ENCODE data around the gene TCF12.

TCF12 gene

DNA sequence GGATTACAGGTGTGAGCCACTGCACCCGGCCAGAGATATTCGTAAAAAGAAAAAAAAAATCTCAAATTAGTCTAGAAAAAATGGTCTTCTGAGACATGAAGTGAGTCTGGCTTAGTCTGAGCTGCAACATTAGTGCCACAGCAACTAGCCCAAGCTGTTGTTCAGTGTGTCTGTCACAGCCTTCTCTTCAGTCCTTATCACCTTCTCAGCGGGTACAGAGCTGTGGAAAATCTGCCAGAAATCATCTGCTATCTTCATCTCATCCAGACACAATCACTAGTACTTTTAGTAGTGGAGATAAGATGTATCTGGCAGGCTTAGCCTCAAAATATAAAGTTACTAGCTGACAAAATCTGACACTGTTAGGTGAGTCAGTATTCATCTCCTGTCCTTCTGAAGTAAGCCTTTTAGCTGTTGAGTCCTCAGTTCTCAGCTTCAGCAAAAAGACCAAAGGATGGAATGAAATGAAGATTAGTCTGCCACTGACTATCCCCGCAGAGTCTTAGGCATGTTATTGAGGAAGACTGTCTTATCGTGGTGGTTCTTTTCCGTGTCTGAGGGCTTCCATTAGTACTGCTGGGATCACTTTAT is 337.4 kb downstream of the TCF12 start:
- TF ChIP-seq, protein P1, sequence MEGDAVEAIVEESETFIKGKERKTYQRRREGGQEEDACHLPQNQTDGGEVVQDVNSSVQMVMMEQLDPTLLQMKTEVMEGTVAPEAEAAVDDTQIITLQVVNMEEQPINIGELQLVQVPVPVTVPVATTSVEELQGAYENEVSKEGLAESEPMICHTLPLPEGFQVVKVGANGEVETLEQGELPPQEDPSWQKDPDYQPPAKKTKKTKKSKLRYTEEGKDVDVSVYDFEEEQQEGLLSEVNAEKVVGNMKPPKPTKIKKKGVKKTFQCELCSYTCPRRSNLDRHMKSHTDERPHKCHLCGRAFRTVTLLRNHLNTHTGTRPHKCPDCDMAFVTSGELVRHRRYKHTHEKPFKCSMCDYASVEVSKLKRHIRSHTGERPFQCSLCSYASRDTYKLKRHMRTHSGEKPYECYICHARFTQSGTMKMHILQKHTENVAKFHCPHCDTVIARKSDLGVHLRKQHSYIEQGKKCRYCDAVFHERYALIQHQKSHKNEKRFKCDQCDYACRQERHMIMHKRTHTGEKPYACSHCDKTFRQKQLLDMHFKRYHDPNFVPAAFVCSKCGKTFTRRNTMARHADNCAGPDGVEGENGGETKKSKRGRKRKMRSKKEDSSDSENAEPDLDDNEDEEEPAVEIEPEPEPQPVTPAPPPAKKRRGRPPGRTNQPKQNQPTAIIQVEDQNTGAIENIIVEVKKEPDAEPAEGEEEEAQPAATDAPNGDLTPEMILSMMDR (IDR thresholded peaks at IDR 0.05; ENCODE audit: control insufficient read depth, insufficient read depth, low read depth, low read length, missing control alignments) = no peak
- DNase-seq (ENCODE audit: low read depth) = no peak
- H3K4me3 ChIP-seq (ENCODE audit: control insufficient read depth, low read depth, low read length) = no peak overlapping the region

DNA sequence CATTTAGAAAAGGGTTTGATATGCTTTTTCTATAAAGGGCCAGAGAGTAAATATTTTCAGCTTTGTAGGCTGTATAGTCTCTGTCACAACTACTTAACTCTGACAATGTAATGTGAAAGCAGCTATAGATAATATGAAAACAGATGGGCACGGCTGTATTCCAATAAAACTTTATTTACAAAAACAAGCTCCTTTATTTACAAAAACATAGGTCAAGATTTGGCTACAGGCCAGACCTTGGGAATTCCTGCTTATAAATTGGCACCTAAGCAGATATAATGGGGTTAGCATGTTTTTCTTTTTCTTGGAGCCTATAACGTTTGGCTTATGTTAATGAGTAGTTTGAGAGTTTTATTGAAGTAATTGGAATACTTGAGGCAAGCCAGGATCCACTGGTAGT is 338.5 kb downstream of the TCF12 start:
- TF ChIP-seq, protein P1 (IDR thresholded peaks at IDR 0.05; ENCODE audit: control insufficient read depth, insufficient read depth, low read depth, low read length, missing control alignments) = no peak

DNA sequence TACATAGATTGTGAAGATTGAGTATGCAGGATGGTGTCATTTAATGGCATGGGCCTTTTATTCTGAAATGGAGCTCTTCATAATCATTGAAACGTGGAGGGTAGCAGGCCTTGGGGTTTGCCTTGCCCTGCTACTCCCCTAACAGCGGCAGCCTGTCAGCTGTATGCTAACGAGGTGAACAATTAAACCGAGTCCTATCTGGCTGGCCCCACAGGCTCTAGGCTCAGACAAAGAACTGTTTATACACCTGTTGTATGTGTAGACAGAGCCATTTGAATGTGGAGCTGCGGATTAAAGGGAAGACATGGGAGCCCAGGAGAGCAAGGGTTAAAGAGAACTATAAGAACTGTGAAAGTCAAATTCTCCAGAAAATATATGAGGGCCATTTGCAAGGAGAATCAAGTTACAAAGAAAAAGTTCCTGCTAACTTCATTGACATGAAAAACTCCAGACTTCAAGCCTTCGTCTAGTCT is 341.2 kb downstream of the TCF12 start:
- no peak overlapping the region for H3K4me3 ChIP-seq (ENCODE audit: control insufficient read depth, low read depth, low read length)
- no peak for DNase-seq (ENCODE audit: low read depth)

More for the DNA sequence above, 338.5 kb downstream of the TCF12 start:
- no peak for DNase-seq (ENCODE audit: low read depth)
- H3K4me3 ChIP-seq (ENCODE audit: control insufficient read depth, low read depth, low read length) = no peak overlapping the region

DNA sequence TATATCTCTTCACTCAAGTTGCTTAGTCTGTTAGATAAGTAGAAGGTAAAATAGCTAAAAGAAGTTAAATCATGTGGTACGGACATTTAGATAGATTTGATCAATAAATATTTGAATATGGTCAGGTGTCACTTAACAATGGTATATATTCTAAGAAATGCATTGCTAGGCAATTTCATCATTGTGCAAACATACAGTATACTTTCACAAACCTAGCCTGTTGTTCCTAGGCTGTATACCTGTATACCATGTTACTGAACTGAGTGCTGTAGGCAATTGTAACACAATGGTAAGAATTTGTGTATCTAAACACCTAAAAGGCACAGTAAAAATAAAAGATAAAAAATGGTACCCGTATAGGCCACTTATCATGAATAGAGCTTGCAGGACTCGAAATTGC is 345.1 kb downstream of the TCF12 start:
- DNase-seq (ENCODE audit: low read depth) = no peak
- no peak overlapping the region for H3K4me3 ChIP-seq (ENCODE audit: control insufficient read depth, low read depth, low read length)
- TF ChIP-seq, protein P1 (IDR thresholded peaks at IDR 0.05; ENCODE audit: control insufficient read depth, insufficient read depth, low read depth, low read length, missing control alignments) = no peak

More for the DNA sequence above, 341.2 kb downstream of the TCF12 start:
- TF ChIP-seq, protein P1 (IDR thresholded peaks at IDR 0.05; ENCODE audit: control insufficient read depth, insufficient read depth, low read depth, low read length, missing control alignments) = no peak

DNA sequence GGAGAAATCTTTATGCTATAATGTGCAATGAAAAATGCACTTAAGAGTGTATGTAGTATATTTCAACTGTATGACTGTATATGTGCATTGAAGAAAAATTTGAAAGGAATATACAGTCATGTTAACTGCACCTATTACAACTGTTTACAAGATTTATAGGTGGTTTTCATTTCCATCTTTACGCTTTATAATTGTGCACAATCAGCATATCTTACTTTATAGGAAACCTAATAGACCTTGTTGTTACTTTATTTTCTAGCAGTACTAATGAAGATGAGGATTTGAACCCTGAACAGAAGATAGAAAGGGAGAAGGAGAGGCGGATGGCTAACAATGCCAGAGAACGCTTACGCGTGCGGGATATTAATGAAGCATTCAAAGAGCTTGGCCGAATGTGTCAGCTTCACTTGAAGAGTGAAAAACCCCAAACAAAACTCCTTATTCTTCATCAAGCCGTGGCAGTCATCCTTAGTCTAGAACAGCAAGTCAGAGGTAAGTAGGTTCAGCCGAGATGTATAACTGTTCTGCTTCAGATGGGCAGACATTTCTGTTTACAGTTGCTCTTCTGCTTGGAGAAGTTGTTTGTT is 354.4 kb downstream of the TCF12 start:
- TF ChIP-seq, protein P1 (IDR thresholded peaks at IDR 0.05; ENCODE audit: control insufficient read depth, insufficient read depth, low read depth, low read length, missing control alignments) = no peak
- DNase-seq (ENCODE audit: low read depth) = no peak
- no peak overlapping the region for H3K4me3 ChIP-seq (ENCODE audit: control insufficient read depth, low read depth, low read length)

DNA sequence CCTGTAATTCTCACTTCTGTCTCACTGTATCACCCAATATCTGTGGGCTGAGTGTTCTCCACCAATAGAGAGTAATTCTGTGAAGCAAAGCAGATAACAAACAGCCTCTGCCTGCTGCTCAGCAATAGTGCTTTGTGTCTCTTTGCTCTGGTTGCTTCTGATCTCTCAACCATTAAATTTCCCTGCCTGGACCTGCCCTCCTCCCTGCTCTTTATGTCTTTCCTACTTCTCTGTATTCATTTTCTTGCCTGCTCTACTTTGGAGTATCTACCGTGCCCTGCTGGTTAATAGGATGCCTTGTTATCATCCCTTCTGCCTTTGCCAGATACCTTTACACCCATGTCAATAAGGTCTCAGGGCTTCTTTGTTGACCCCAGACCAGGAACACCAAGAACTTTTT is 355.0 kb downstream of the TCF12 start:
- DNase-seq (ENCODE audit: low read depth) = no peak
- no peak overlapping the region for H3K4me3 ChIP-seq (ENCODE audit: control insufficient read depth, low read depth, low read length)
- TF ChIP-seq, protein P1 (IDR thresholded peaks at IDR 0.05; ENCODE audit: control insufficient read depth, insufficient read depth, low read depth, low read length, missing control alignments) = no peak

Measured in AG09309 (cell line).